ENCODE data around the gene USP31. TPM values are rescaled to one million over a fixed set of nuclear protein-coding genes. Genes with fewer than 3 reads are reported as not detected.
A peak's percentile ranks its signal among the peaks of the same experiment; 100 is the strongest.

Gene USP31
- total and polyA plus RNA-seq, 8 donors = 1.7 to 18.5 (median 5.8) TPM

GRCh38 chr16:23039118-23039517 lies 110.1 kb downstream of the USP31 start:
- Histone ChIP-seq H3K36me3 (no peaks in the 10 kb centered on the region), H3K9me3 (peaks cover 0 to 4% (median 2%) of the 10 kb centered on the region in 4 donors), H3K4me1 (no peaks in the 10 kb centered on the region), H3K27ac (no peak overlapping the region), H3K4me3 (no peak overlapping the region), H3K27me3 (no peaks in the 10 kb centered on the region)
- 80 to 85% (median 82%) methylated on average over 4 of the region's 4 CpGs for WGBS, 5 donors
- DNase-seq = no peak
- TF ChIP-seq EP300 (IDR thresholded peaks at IDR 0.05) (no peak), POLR2AphosphoS5 (IDR thresholded peaks at IDR 0.05) (no peak), POLR2A (IDR thresholded peaks at IDR 0.05) (no peak), CTCF (IDR thresholded peaks at IDR 0.05) (no peak)
- intact Hi-C loops (cut with DNase I; ENCODE audit: low total_unique reads) = no loop called here

DNA sequence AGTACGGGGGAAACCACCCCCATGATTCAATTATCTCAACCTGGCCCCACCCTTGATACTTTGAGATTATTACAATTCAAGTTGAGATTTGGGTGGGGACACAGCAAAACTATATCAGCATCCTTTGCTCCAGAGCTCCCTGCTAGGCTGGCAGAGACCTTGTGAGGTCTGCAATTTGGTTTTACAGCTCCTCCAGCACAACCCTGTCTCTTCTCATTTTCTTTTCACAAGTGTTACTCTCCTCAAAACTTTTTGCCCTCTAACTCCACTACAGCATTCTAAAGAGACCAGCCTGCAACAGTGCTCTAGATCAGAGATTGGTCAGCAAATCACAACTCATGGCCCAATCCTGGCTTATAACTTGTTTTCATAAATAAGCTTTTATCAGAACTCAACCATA lies 114.0 kb downstream of the USP31 start:
- Histone ChIP-seq H3K9me3 (peaks cover 0 to 23% (median 20%) of the 10 kb centered on the region in 4 donors), H3K36me3 (no peaks in the 10 kb centered on the region), H3K27me3 (peaks cover 0 to 15% (median 0%) of the 10 kb centered on the region in 3 donors), H3K4me3 (no peak overlapping the region), H3K4me1 (no peaks in the 10 kb centered on the region), H3K27ac (no peak overlapping the region)
- WGBS, 5 donors = 0 to 25% (median 0%) methylated on average over 1 of the region's 1 CpG
- TF ChIP-seq EP300 (IDR thresholded peaks at IDR 0.05) = no peak
- TF ChIP-seq CTCF (IDR thresholded peaks at IDR 0.05) = no peak
- TF ChIP-seq POLR2AphosphoS5 (IDR thresholded peaks at IDR 0.05) = no peak
- no peak for TF ChIP-seq POLR2A (IDR thresholded peaks at IDR 0.05)
- no peak for DNase-seq
- intact Hi-C loops (cut with DNase I; ENCODE audit: low total_unique reads) = no loop called here

DNA sequence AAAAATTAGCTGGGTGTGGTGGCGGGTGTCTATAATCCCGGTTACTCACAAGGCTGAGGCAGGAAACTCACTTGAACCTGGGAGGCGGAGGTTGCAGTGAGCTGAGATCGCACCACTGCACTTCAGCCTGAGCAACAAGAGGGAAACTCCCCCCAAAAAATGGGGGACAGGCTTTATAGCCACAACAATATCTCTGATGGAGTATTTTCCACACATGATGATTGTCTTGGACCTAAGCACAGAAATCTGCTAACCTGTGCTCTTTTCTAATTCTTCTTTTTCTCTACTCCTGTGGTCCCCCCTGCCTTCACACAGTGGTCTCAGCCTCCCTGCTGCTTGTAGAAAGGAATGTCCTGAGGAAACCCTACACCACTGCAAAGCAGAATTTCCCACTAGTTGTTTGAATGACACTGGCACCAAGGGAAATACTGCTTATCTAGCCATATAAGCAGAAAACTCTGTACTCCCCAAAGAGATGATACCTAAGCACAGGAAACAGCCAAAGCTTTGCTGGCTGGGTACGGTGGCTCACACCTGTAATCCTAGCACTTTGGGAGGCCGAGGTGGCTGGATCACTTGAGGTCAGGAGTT lies 117.6 kb downstream of the USP31 start:
- peaks cover 0 to 25% (median 0%) of the 10 kb centered on the region in 3 donors for H3K27me3 ChIP-seq
- intact Hi-C loops (cut with DNase I; ENCODE audit: low total_unique reads) = no loop called here
- 56 to 63% (median 62%) methylated on average over 6 of the region's 6 CpGs for WGBS, 5 donors
- no peaks in the 10 kb centered on the region for H3K36me3 ChIP-seq
- no peak for DNase-seq
- peaks cover 0 to 23% (median 20%) of the 10 kb centered on the region in 4 donors for H3K9me3 ChIP-seq
- H3K27ac ChIP-seq = no peak overlapping the region
- H3K4me1 ChIP-seq = no peaks in the 10 kb centered on the region
- no peak overlapping the region for H3K4me3 ChIP-seq
- TF ChIP-seq POLR2A (IDR thresholded peaks at IDR 0.05) (no peak), EP300 (IDR thresholded peaks at IDR 0.05) (no peak), CTCF (IDR thresholded peaks at IDR 0.05) (no peak), POLR2AphosphoS5 (IDR thresholded peaks at IDR 0.05) (no peak)

DNA sequence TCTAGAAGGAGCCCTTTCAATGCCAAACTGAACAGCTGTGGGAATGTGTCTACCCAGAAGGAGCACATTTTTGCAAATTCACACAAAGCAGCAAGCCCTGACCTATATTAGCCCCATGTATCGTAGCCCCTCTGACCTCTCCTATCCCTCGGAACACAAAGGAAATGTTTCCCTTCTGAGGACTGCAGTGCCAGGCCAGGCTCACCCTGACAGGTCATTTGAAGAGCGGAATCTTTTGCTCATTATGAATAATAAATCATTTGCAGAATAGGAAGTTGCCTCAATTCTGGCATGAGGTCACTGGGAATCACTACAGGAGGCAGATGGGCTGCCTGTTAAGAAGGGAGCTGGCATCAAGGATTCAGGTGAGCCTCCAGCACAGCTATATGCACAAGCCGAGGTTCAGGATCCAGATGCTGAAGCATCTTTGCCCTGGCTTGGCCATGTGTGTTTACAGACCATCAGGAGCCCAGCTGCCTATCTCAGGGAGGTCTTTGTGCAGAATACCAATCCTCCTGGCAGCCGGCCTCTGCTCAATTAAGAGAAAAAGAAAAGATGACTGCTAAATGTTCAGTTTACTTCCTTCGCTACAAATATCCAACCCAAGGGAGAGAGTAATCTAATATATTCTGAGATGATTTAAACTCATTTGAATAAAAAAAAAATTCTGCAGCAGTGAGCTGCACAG lies 119.4 kb downstream of the USP31 start:
- H3K4me3 ChIP-seq = no peak overlapping the region
- H3K36me3 ChIP-seq = no peaks in the 10 kb centered on the region
- H3K27me3 ChIP-seq = peaks cover 0 to 25% (median 0%) of the 10 kb centered on the region in 3 donors
- no peaks in the 10 kb centered on the region for H3K4me1 ChIP-seq
- no peak for TF ChIP-seq CTCF (IDR thresholded peaks at IDR 0.05)
- TF ChIP-seq POLR2A (IDR thresholded peaks at IDR 0.05) = no peak
- TF ChIP-seq EP300 (IDR thresholded peaks at IDR 0.05) = no peak
- no peak for TF ChIP-seq POLR2AphosphoS5 (IDR thresholded peaks at IDR 0.05)
- 70 to 80% (median 73%) methylated on average over 6 of the region's 6 CpGs for WGBS, 5 donors
- no peak overlapping the region for H3K27ac ChIP-seq
- DNase-seq = peak in 1 of 2 donors; percentile 16
- peaks cover 0 to 23% (median 20%) of the 10 kb centered on the region in 4 donors for H3K9me3 ChIP-seq
- intact Hi-C loops (cut with DNase I; ENCODE audit: low total_unique reads) = no loop called here
